GM12878 (cell line): ENCODE measurements around the gene MDC1.

Experiments used
- ASH2L ChIP-seq: fragments of 300-600, 200-600 bp; sonication (generic); IDR thresholded peaks from 2 replicates; pipeline ENCODE4 v1.6.1; 2017; ENCODE audit warnings: low read depth, mild to moderate bottlenecking, borderline replicate concordance
- CHD1 ChIP-seq: IDR thresholded peaks from 2 replicates; pipeline ENCODE4 v1.6.1; 2012; ENCODE audit warnings: low read depth, low read length, improper control_type of control experiment
- CTCF ChIP-seq, 3 experiments: IDR thresholded peaks in 2 of 3; conservative IDR thresholded peaks in 1 of 3; 2 replicates each; pipeline ENCODE4 v1.5.1; 2011; ENCODE audit warnings: low read depth in 3 of 3, low read length in 3 of 3, mild to moderate bottlenecking in 3 of 3, control low read depth in 2 of 3, moderate library complexity in 2 of 3, inconsistent platforms in 1 of 3, mixed read lengths in 1 of 3; ENCODE audit not compliant: control insufficient read depth in 2 of 3, insufficient read depth in 1 of 3; ENCODE audit errors: extremely low read depth in 1 of 3
- EP300 ChIP-seq, 2 experiments: fragments of 150-350 bp in 1 of 2; IDR thresholded peaks; 2 replicates each; pipeline ENCODE4 v1.6.1; 2011 to 2012; ENCODE audit warnings: low read depth in 2 of 2, low read length in 2 of 2, borderline replicate concordance in 1 of 2, improper control_type of control experiment in 1 of 2, inconsistent platforms in 1 of 2; ENCODE audit not compliant: control insufficient read depth in 1 of 2
- JUNB ChIP-seq: IDR thresholded peaks from 2 replicates; pipeline ENCODE4 v1.6.1; 2016; ENCODE audit warnings: antibody characterized with exemption, mild to moderate bottlenecking
- SMC3 ChIP-seq: IDR thresholded peaks from 2 replicates; pipeline ENCODE4 v1.6.1; 2011; ENCODE audit warnings: low read length, improper control_type of control experiment, borderline replicate concordance
- ZNF274 ChIP-seq: IDR thresholded peaks from one replicate; pipeline ENCODE4 v1.8.0; 2011; ENCODE audit not compliant: insufficient read length, insufficient read depth

GRCh38 chr6:30683980-30684338, 33.1 kb downstream of the MDC1 start:
- TF ChIP-seq SMC3 (no peak), ZNF274 (no peak), CTCF (IDR thresholded peaks at IDR 0.05 in 2 of 3, conservative IDR thresholded peaks at IDR 0.05 in 1 of 3; ENCODE audit: control insufficient read depth in 2 of 3, extremely low read depth in 1 of 3, insufficient read depth in 1 of 3, low read depth in 3 of 3, low read length in 3 of 3) (no peak), JUNB (no peak), ASH2L (no peak), EP300 (IDR thresholded peaks at IDR 0.05; ENCODE audit: borderline replicate concordance in 1 of 2, control insufficient read depth in 1 of 2, low read depth in 2 of 2, low read length in 2 of 2) (no peak), CHD1 (no peak)
